GM19324 (cell line): ENCODE data around the gene SLC39A11.

Experiments
- ATAC-seq: cut with Tn5 transposase; IDR thresholded peaks from one replicate; pipeline ENCODE4 v1.9.1; 2021; ENCODE audit warnings: mild to moderate bottlenecking, moderate library complexity; ENCODE audit not compliant: unreplicated experiment, low FRiP score

SLC39A11 gene

DNA sequence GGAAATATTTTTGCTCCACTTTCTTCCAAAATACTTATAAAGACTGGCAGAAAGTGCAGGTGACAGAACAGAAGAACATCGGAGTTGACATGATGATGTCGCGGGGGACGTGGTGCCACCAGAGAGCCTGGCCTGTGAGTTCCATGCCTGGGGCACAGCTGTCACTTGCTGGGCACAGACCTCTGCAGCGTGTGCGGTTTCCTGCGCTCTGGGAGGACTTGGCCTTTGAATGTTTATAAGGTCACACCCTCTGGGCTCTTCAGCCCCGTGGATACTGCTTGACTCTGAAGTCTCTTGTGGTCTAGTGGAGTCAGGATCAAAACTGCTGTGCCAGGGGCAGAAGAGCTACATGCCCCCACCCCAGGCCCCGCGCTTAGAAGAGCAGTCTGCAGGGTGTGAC is 357.9 kb downstream of the SLC39A11 start:
- ATAC-seq, result no peak

DNA sequence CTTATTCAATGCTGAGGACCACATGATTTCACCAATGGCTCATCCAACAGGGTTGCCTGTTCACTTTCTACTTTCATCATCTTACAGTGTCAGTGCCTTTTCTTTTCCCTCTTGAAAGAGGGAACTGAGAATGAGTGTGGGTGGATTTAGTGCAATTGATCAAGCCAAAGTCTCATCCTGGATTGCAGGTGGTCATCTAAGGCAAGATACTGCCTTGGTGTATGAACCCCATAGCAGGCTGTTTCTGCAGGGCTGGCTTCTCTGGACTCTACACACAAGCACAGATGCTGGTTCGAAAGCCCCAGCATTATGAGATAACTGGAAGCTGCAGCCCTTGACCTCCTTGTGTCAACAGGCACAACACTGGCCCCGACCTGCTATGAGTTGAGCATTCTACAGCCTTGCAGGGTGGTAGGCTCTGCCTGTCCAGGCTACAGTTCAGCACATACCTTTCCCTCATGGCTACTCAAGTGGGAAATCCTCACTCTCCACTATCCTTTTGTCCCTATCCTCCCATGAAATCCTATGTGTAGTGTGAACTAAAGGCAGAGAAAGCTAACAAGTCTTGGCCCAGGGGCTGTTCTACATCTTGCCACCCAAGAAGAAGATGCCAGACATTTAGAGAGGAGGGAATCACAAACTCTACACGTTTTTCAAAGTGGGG is 358.7 kb downstream of the SLC39A11 start:
- ATAC-seq, result no peak

DNA sequence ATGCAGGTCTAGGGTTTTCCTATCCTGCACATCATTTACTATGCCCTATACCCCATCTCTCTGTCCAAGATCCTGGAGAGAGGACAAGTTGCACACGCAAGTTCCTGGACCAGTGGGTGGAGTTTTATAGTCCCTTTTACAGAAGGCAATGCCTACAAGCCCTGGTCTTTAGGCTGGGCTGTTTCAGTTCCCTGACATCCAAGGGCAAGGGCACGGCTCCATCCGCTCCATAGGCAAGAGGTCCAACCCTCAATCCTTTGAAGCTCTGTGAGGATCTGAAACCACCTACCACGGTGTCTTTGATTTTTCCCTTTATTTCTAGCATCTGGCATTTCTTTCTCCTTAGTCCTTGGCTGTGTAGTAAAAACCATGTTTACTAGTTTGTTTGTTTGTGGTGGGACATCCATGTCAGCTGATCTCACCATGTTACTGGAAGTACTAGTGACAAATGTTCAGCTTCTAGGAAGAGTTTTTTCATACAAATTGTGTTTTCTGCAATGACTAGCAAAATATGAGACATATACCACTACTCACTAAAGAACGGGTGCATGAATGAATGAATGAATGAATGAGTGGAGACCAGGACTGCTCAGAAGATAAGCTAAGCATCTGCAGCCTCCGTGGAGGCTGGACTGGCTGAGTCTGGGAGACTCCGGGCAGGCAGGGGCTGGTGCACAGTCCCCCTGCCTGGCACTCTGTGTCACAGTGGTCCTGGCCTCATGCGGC is 359.4 kb downstream of the SLC39A11 start:
- no peak for ATAC-seq

DNA sequence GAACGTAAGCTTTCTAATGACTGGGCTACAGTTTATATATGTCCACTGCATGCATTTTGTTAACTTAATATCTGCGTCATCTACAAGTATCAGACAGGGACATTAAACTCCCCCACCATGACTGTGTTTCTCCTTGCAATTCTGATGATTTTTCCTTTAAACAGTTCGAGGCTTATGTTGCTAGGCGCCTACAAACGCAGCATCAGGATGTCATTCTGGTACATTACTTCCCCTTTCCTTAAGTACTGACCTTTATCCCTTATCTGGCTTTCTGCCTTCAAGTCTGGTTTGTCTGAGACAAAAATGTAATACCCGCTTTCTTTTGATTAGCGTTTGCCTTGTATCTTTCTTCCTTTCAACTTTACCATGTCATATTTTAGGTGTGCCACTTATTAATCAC is 362.4 kb downstream of the SLC39A11 start:
- no peak for ATAC-seq

DNA sequence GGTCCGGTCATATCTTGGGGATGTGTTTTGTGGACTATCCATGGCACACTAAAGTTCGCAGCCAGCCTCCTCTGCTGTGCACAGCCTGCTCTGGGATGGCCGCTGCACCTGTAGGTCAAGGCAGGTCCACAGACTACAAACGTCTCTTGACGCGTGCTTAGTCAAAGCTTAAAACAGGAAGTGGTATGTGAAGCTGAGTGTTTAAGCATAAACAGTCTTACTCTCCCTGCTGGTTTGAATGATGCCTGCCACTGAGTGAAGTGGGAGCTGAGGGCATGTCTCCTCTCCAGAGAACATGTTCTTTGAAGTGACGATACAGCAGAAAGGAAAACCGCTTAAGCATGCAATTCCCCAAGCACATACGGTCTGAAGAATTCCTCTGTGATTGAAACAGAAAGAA is 365.6 kb downstream of the SLC39A11 start:
- peak; percentile 87 for ATAC-seq

DNA sequence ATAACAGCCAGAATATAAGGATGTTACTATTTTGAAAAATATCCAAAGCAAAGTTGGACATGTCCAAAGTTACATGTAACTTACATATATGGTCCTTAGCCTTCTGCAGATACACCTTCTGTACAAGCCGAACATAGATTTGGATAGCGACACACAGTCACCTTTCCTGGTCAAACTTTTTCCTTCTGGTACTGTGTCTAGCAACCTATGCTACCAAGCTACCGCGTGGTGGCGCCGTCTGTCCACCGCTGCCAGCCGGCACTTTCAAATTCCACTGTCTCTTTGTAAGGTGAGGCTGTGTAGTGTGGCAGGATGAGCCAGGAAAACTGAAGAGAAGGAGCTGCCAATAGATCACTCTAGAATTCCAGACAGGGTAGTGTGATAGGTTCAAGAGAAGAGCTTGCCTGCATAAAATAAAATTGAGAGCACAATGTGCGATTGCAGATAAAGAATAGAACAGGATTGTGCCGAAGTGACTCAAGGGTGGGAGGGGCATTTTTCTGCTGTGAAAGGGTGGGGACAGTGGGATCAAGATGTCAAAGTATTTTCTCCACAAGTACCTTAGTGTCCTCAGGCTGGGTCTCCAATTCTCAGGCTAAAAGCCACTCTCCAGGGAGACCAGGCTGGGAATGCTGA is 366.9 kb downstream of the SLC39A11 start:
- ATAC-seq, result no peak

DNA sequence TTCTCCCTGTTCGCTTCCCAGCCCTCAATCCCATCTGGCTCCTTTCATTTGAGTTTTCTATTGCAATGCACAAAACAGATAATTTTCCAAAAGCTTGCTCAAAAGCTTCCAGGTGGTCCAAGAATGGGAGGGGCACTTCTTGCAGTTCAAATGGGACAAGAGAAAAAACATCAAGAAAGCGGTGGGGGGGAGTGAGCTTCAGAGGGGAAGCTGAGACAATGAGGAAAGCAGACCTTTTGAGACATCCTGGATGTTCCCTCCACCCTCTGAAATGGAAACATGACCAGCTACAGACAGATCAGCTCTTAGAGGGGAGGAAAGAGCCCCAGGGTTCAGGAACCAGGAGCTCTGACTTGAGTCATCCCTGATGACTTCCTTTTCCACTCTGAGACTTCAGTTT is 368.2 kb downstream of the SLC39A11 start:
- no peak for ATAC-seq

DNA sequence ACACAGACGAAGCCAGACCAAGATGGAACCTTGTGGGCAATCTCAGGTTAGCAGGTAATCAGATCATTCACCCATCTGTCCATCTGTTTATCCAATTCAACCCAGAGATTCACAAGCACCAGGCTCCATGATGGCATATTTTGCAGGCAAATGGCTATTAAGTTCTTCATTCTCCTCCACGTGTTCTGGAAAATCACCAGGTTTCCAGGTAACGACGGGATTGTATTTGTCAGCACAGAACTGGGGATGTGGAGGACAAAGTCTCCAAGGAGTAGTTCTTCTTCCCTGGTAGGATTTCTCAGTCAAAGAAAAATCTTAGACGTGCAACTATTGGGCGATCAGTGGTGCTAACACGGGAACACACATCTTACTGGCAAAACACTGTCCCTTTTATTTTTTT is 368.8 kb downstream of the SLC39A11 start:
- no peak for ATAC-seq

DNA sequence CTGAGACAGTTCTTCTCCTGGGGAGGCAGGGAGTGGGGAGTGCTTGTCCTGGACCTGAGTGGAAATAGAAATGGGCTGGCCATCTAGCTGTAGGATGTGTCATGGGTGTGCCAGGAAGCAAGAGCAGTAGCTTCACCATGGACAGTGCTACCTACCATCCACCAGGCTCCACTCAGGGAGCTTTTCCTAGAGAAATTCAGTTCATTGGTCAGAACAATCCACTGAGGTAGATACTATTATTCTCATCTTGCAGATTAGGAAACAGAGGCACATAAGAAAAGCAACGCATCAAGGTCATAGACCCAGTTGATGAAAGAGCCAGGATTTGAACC is 372.0 kb downstream of the SLC39A11 start:
- no peak for ATAC-seq

DNA sequence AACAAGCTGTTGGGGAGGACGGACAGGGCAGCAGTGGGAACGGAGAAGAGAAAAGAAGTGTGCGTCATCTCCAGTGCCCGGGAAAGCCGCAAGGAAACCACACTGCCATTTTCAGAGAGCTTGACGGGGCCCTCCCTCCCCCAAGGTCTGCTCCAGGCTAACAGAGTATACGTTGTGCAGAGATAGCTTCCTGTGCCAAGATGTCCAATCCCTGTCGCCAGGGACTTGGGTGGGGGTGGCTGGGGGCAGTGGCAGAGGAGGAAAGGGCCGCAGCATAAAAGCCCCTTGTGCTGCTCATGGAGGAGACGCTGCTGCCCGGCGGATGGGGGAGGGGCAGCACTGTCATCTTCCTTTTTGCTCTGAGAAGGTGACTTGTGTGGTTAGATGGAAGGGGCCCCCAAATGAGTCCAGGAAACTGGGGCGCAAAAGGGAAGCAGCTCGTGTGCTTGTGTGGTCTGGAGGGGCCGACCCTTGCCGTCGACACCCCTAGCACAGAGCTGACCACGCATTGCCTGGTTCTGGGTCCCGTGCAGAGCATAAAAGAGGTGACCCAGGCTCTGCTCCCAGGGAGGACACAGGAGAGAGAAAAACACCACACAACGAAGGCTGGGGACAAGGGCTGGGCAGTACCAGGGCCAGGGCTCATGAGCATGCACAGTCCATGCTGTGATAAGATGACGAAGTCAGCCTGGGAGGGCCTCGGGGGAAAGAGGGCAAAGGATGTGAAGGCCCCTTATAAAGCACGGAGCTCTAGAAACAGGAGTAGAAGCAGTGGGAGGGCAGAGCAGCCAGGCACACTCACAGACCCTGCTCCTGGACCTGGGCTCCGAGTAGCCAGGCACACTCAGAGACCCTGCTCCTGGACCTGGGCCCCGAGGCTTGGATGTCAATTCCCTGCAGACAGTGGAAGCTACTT is 372.7 kb downstream of the SLC39A11 start:
- ATAC-seq, result no peak

DNA sequence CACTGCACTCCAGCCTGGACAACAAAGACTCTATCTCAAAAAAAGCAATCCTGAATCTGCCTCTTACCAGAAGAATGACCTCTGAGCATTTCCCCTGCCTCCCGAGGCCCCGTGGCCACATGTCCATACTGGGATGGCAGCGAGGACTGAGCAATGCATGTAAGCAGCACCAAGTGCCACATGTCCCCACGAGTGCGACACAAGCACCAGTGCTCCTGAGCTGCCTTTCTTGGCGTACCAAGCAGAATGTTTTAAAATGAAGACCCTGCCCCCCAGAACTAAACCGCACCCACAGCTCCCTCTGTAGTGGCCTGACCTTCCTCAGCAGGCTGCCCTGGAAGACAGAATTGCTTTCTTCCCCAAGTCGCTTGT is 373.3 kb downstream of the SLC39A11 start:
- no peak for ATAC-seq

DNA sequence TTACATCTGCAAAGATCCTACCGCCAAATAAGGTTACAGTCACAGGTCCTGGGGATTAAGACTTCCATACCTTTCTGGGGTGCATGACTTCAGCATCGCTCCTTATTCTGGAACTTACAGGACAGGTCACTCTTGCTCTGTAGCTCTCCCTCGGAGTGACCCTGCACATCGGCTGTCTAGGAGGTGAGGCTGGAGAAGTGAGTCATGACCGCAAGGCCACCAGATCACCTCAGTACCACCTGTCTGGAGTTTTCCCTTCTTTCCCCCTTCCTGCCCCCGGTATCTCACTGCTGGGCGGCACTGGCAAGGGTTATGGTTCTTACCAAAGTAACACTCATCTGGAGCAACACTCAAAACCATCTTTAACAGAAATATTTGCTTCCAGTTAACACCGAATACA is 374.8 kb downstream of the SLC39A11 start:
- no peak for ATAC-seq

DNA sequence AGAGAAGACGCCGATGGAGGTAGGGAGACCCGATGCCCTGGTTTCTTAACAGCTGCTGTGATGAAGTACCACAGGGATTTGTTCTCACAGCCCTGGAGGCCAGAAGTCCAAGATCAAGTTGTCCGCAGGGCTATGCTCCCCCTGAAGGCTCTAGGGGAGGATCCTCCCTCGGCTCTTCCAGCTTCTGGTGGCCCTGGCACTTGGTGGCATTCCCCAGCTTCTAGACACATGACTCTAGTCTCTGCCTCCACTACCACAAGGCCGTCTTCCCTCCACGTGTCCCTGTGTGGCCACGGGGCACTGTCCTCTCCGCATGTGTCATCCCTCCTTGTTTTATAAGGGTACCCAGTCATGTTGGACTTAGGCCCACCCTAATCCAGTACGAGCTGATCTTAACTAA is 375.2 kb downstream of the SLC39A11 start:
- no peak for ATAC-seq

DNA sequence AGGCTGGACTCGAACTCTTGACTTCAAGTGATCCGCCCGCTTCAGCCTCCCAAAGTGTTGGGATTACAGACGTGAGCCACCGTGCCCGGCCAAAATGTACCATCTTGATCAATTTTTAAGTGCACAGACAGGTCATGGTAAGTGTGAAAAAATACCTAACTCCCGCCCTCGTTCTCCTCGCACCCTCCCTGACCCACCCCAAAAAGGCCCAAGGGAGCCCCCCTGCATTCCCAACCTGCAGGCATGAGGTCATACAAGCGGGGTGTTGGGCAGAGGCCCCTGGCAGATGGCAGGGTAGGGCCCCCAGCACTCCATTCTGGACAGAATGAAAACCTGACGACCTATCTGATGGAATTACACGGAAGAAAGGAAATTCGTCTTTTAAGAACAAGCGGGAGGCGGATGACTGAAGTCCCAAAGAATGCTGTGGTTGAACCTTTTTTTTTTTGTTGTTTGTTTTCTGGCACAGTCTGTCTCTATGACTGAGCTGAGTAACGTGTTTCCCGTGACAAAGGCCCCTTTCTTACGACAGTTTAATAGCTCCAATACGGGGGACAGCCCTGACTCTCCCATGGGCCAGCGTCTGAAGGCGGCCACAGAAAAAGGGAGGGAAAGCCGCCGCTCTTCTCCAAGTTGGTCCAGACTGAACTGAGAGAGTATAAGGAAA is 376.4 kb downstream of the SLC39A11 start:
- ATAC-seq, result no peak

DNA sequence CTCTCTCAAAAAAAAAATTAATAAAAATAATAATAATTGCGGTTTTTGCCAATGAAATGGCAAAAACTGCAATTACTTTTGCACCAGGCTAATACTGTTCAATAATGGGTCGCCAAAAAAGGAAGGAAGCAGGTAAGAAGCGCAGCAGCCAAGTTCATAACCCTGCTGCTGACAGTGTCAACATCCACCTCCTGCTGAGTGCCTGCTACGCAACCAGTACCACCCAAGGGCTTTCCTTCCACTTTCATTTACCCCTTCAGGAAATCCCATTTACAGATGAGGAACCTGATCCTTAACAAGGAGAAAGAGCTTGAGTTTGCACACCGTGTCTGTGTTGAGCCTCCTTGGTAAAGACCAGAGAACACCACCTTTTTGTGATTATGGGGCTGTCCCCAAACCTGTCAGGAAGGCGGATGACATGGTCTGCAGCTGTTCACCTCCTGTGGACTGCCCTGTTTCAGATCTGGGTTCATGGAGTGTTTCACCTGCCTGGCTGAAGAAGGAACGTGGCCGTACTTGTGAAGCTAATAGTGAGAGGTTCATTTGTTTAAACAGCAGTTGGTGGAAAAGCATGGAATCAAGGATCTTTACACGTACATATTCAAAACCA is 378.0 kb downstream of the SLC39A11 start:
- no peak for ATAC-seq

DNA sequence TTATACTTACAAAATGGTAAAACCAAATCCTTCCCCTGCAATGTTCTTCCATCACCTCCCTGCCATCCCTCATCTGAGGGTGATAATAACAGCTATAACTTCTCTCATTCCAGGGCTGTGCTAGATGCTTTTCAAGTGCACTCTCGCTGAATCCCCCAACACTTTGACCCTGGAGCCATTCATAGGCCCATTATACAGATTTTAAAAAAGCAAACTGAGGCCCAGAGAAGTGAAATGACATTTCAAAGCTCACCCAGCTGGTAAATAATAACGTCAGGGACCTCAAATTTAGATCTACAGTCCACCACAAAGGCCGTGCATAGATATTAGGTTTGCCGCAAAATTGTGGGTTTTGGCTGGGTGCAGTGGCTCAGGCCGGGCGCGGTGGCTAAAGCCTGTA is 378.8 kb downstream of the SLC39A11 start:
- ATAC-seq, result no peak

DNA sequence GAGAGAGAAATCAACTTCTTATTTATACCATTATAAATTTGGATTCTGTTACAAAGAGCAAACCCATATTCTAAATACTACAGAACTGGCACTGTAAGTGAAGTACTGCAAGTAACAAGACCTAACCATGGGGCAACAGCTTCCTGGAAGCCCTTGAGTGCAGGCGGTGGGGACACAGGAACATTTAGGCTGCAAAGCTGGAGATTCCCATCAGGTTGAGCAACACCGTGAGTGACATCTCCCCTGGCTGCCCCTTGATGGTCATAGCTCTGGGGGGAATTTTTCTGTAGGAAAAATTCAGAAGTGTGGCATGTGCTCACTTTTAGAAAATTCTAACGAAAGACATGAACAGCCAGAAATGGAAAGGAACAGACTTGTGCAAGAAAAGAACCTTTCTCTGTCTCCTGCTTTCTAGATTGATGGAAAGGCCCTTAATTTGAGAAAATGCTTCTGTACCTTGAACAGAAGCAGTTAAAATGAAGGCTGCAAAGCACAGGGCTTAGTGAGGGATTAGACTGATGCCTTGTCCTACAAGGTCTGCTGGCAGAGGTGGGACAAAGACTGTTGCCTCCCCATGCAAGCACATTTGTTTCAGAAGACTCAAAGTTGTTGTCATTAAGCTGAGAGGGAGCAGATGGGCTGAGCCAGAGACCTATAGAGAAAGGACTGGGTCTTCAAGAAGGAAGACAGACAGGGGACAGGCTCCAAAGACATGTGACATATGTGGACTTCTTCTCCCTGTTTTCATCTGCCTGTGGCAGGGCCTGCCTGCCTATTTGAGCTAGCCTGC is 380.8 kb downstream of the SLC39A11 start:
- ATAC-seq, result no peak

DNA sequence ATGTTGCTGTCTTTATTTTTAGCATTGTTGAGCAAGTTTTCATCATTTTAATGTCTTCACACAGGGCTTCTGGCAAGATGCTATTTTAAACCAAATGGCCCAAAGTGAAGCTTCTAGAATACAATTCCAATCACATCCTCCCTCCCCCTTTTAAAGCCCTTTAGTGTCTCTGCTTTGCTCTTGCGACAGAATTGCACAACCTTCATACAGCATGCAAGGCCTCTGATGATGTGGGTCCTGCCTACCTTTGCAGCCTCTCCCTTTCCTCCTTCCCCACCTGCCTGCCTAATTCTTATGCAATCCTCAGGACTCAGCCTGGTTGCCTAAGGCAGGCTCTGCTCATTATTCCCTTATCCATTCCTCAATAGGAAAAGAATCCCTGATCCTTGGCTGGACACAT is 381.7 kb downstream of the SLC39A11 start:
- ATAC-seq, result no peak

DNA sequence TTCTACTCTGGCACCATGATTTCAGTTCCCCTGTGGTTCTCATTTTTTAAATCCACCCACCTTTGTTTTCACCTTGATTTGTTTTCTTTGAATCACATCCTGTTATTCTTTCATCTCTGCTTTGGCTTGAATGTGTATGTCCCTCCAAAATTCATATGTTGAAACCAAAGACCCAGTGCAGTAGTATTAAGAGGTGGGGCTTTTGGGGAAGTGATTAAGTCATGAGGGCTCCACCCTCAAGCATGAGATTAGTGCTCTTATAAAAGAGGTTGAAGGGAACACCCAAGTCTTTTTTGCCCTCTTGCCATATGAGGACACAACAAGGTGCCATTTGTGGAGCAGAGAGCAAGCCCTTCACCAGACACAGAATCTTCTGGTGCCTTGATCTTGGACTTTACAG is 382.3 kb downstream of the SLC39A11 start:
- no peak for ATAC-seq
